ENCODE results near the gene SYT1. TPM values are rescaled to one million over a fixed set of nuclear protein-coding genes. Genes with fewer than 3 reads are reported as not detected.
A peak's percentile ranks its signal among the peaks of the same experiment; 100 is the strongest.

The SYT1 gene
- total RNA-seq, 1 experiment from 2014 or later = 0.63 TPM

GRCh38 chr12:79138872-79139271 lies 274.3 kb downstream of the SYT1 start:
- no peak for DNase-seq (ENCODE audit: low read depth)

GRCh38 chr12:79140711-79141110 lies 276.1 kb downstream of the SYT1 start:
- DNase-seq (ENCODE audit: low read depth) = no peak

- no peak for DNase-seq (ENCODE audit: low read depth)
Measured at GRCh38 chr12:79141776-79142175, 277.2 kb downstream of the SYT1 start.

GRCh38 chr12:79143803-79144202 lies 279.2 kb downstream of the SYT1 start:
- no peak for DNase-seq (ENCODE audit: low read depth)

GRCh38 chr12:79151956-79152355 lies 287.4 kb downstream of the SYT1 start:
- DNase-seq (ENCODE audit: low read depth) = peak; percentile 3

- no peak for DNase-seq (ENCODE audit: low read depth)
Measured at GRCh38 chr12:79155683-79156082, 291.1 kb downstream of the SYT1 start.

GRCh38 chr12:79156846-79157463 lies 292.4 kb downstream of the SYT1 start:
- DNase-seq (ENCODE audit: low read depth) = no peak

- no peak for DNase-seq (ENCODE audit: low read depth)
Measured at GRCh38 chr12:79161249-79161934, 296.8 kb downstream of the SYT1 start.

- DNase-seq (ENCODE audit: low read depth) = no peak
Measured at GRCh38 chr12:79162147-79162772, 297.7 kb downstream of the SYT1 start.

GRCh38 chr12:79162948-79163347 lies 298.4 kb downstream of the SYT1 start:
- no peak for DNase-seq (ENCODE audit: low read depth)

- no peak for DNase-seq (ENCODE audit: low read depth)
Measured at GRCh38 chr12:79164890-79165289, 300.3 kb downstream of the SYT1 start.

- no peak for DNase-seq (ENCODE audit: low read depth)
Measured at GRCh38 chr12:79168687-79169086, 304.1 kb downstream of the SYT1 start.

GRCh38 chr12:79174626-79175025 lies 310.1 kb downstream of the SYT1 start:
- DNase-seq (ENCODE audit: low read depth) = peak; percentile 21

GRCh38 chr12:79183003-79183402 lies 318.4 kb downstream of the SYT1 start:
- DNase-seq (ENCODE audit: low read depth) = no peak

GRCh38 chr12:79183926-79184325 lies 319.4 kb downstream of the SYT1 start:
- no peak for DNase-seq (ENCODE audit: low read depth)

GRCh38 chr12:79186506-79186905 lies 321.9 kb downstream of the SYT1 start:
- no peak for DNase-seq (ENCODE audit: low read depth)

GRCh38 chr12:79187032-79187431 lies 322.5 kb downstream of the SYT1 start:
- no peak for DNase-seq (ENCODE audit: low read depth)

- no peak for DNase-seq (ENCODE audit: low read depth)
Measured at GRCh38 chr12:79191391-79191790, 326.8 kb downstream of the SYT1 start.

- peak; percentile 27 for DNase-seq (ENCODE audit: low read depth)
Measured at GRCh38 chr12:79194595-79194994, 330.0 kb downstream of the SYT1 start.

- DNase-seq (ENCODE audit: low read depth) = no peak
Measured at GRCh38 chr12:79199166-79199565, 334.6 kb downstream of the SYT1 start.

GRCh38 chr12:79200176-79200575 lies 335.6 kb downstream of the SYT1 start:
- no peak for DNase-seq (ENCODE audit: low read depth)

GRCh38 chr12:79203058-79203647 lies 338.6 kb downstream of the SYT1 start:
- DNase-seq (ENCODE audit: low read depth) = peak; percentile 20
